K562 (cell line): ENCODE measurements around the gene MRM2.

Experiments used
- DACH1 ChIP-seq: fragments of 450-650 bp; IDR thresholded peaks from 2 replicates; pipeline ENCODE4 v1.6.1; 2018; ENCODE audit not compliant: partially characterized antibody
- EZH2 ChIP-seq: IDR thresholded peaks from 2 replicates; pipeline ENCODE4 v1.6.1; 2012; ENCODE audit warnings: low read depth, mild to moderate bottlenecking, inconsistent platforms, low read length, borderline replicate concordance
- HMG20A ChIP-seq: fragments of 450-650 bp; formaldehyde crosslinking; conservative IDR thresholded peaks from 2 replicates; pipeline ENCODE4 v1.4.0; 2020; ENCODE audit warnings: mild to moderate bottlenecking, mixed read lengths
- KAT7 ChIP-seq: sonication (generic); formaldehyde crosslinking; IDR thresholded peaks from 2 replicates; pipeline ENCODE4 v1.8.0; 2022; ENCODE audit warnings: missing genetic modification reagents, mild to moderate bottlenecking, borderline replicate concordance
- ZBTB40 ChIP-seq, 2 experiments: fragments of 450-650 bp in 1 of 2; sonication (generic) in 1 of 2; formaldehyde crosslinking in 1 of 2; IDR thresholded peaks; 2 replicates each; pipeline versions ENCODE4 v1.7.1 to v1.9.0; 2016 to 2022; ENCODE audit warnings: inconsistent platforms in 1 of 2, mild to moderate bottlenecking in 1 of 2, missing genetic modification reagents in 1 of 2
- ZSCAN29 ChIP-seq: fragments of 450-650 bp; IDR thresholded peaks from 2 replicates; pipeline ENCODE4 v1.6.1; 2017
- TF ChIP-seq, protein P1 (sequence below), 3 experiments: IDR thresholded peaks in 2 of 3; conservative IDR thresholded peaks in 1 of 3; 2 replicates each; pipeline ENCODE4 v1.5.1; 2011 to 2012; ENCODE audit warnings: low read length in 3 of 3, mild to moderate bottlenecking in 3 of 3, control low read depth in 2 of 3, improper control_type of control experiment in 1 of 3, inconsistent platforms in 1 of 3, low read depth in 1 of 3, mixed read lengths in 1 of 3, moderate library complexity in 1 of 3; ENCODE audit not compliant: insufficient read depth in 2 of 3
- TF ChIP-seq, protein P2 (sequence below): sonication (generic); formaldehyde crosslinking; IDR thresholded peaks from 2 replicates; pipeline ENCODE4 v1.8.1; 2022; ENCODE audit warnings: missing genetic modification reagents
- TF ChIP-seq, protein P3 (sequence below): IDR thresholded peaks from 2 replicates; pipeline ENCODE4 v1.6.1; 2016; ENCODE audit warnings: missing genetic modification characterization, missing compliant biosample characterization
- TF ChIP-seq, protein P4 (sequence below): fragments of 250-450 bp; sonication (Bioruptor Pico); IDR thresholded peaks from 2 replicates; pipeline ENCODE4 v1.4.0; 2020; ENCODE audit warnings: mild to moderate bottlenecking, moderate library complexity

GRCh38 chr7:2269991-2270460 is 28.0 kb upstream of the MRM2 start:
- TF ChIP-seq, protein P1, sequence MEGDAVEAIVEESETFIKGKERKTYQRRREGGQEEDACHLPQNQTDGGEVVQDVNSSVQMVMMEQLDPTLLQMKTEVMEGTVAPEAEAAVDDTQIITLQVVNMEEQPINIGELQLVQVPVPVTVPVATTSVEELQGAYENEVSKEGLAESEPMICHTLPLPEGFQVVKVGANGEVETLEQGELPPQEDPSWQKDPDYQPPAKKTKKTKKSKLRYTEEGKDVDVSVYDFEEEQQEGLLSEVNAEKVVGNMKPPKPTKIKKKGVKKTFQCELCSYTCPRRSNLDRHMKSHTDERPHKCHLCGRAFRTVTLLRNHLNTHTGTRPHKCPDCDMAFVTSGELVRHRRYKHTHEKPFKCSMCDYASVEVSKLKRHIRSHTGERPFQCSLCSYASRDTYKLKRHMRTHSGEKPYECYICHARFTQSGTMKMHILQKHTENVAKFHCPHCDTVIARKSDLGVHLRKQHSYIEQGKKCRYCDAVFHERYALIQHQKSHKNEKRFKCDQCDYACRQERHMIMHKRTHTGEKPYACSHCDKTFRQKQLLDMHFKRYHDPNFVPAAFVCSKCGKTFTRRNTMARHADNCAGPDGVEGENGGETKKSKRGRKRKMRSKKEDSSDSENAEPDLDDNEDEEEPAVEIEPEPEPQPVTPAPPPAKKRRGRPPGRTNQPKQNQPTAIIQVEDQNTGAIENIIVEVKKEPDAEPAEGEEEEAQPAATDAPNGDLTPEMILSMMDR (IDR thresholded peaks at IDR 0.05 in 2 of 3, conservative IDR thresholded peaks at IDR 0.05 in 1 of 3; ENCODE audit: insufficient read depth in 2 of 3, low read depth in 1 of 3, low read length in 3 of 3): no peak
- TF ChIP-seq HMG20A (no peak), KAT7 (no peak), EZH2 (no peak), ZBTB40 (IDR thresholded peaks at IDR 0.05) (no peak), ZBTB40 (CRISPR knock-in tag; IDR thresholded peaks at IDR 0.05) (no peak), ZSCAN29 (no peak), DACH1 (no peak)
- TF ChIP-seq, protein P2, sequence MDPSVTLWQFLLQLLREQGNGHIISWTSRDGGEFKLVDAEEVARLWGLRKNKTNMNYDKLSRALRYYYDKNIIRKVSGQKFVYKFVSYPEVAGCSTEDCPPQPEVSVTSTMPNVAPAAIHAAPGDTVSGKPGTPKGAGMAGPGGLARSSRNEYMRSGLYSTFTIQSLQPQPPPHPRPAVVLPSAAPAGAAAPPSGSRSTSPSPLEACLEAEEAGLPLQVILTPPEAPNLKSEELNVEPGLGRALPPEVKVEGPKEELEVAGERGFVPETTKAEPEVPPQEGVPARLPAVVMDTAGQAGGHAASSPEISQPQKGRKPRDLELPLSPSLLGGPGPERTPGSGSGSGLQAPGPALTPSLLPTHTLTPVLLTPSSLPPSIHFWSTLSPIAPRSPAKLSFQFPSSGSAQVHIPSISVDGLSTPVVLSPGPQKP (CRISPR knock-in tag): no peak
- TF ChIP-seq, protein P3, sequence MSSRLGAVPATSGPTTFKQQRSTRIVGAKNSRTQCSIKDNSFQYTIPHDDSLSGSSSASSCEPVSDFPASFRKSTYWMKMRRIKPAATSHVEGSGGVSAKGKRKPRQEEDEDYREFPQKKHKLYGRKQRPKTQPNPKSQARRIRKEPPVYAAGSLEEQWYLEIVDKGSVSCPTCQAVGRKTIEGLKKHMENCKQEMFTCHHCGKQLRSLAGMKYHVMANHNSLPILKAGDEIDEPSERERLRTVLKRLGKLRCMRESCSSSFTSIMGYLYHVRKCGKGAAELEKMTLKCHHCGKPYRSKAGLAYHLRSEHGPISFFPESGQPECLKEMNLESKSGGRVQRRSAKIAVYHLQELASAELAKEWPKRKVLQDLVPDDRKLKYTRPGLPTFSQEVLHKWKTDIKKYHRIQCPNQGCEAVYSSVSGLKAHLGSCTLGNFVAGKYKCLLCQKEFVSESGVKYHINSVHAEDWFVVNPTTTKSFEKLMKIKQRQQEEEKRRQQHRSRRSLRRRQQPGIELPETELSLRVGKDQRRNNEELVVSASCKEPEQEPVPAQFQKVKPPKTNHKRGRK: no peak
- TF ChIP-seq, protein P4, sequence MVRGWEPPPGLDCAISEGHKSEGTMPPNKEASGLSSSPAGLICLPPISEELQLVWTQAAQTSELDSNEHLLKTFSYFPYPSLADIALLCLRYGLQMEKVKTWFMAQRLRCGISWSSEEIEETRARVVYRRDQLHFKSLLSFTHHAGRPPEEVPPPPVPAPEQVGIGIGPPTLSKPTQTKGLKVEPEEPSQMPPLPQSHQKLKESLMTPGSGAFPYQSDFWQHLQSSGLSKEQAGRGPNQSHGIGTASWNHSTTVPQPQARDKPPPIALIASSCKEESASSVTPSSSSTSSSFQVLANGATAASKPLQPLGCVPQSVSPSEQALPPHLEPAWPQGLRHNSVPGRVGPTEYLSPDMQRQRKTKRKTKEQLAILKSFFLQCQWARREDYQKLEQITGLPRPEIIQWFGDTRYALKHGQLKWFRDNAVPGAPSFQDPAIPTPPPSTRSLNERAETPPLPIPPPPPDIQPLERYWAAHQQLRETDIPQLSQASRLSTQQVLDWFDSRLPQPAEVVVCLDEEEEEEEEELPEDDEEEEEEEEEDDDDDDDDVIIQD (CRISPR knock-in tag): no peak
